Measurements from ENCODE around the gene SLC6A13.
"Not testable (repeated sequence)": the region's sequence is repeated elsewhere in the genome, so short reads cannot be mapped to it uniquely, and the experiment has no call there.

The SLC6A13 gene

GRCh38 chr12:262817-263216 lies at the start of gene SLC6A13:
Gene SLC6A13, minus strand, starts transcription at chr12:262836. Its CDS starts 2,784 bp downstream, at chr12:260052.
- DNase-seq: no peak

GRCh38 chr12:308511-308910 lies 45.9 kb upstream of the SLC6A13 start:
- DNase-seq: no peak

- DNase-seq: no peak
Observed at GRCh38 chr12:307406-307805, 44.8 kb upstream of the SLC6A13 start.

GRCh38 chr12:304805-305204 lies 42.2 kb upstream of the SLC6A13 start:
- DNase-seq: no peak

- not testable (repeated sequence) for DNase-seq
Observed at GRCh38 chr12:302766-303165, 40.1 kb upstream of the SLC6A13 start.

GRCh38 chr12:300166-300565 lies 37.5 kb upstream of the SLC6A13 start:
- not testable (repeated sequence) for DNase-seq

- not testable (repeated sequence) for DNase-seq
Observed at GRCh38 chr12:299511-299910, 36.9 kb upstream of the SLC6A13 start.

GRCh38 chr12:298059-298458 lies 35.4 kb upstream of the SLC6A13 start:
- not testable (repeated sequence) for DNase-seq

- no peak for DNase-seq
Observed at GRCh38 chr12:295132-295531, 32.5 kb upstream of the SLC6A13 start.

- DNase-seq: no peak
Observed at GRCh38 chr12:293199-293598, 30.6 kb upstream of the SLC6A13 start.

GRCh38 chr12:292186-292585 lies 29.6 kb upstream of the SLC6A13 start:
- no peak for DNase-seq

- no peak for DNase-seq
Observed at GRCh38 chr12:291153-291723, 28.6 kb upstream of the SLC6A13 start.

- DNase-seq: no peak
Observed at GRCh38 chr12:288687-289086, 26.1 kb upstream of the SLC6A13 start.

GRCh38 chr12:286531-287300 lies 24.1 kb upstream of the SLC6A13 start:
- DNase-seq: peak in 1 of 2 experiments; percentile 29

GRCh38 chr12:278046-278445 lies 15.4 kb upstream of the SLC6A13 start:
- DNase-seq: no peak

GRCh38 chr12:275812-276211 lies 13.2 kb upstream of the SLC6A13 start:
- DNase-seq: no peak

- DNase-seq: no peak
Observed at GRCh38 chr12:273382-273781, 10.7 kb upstream of the SLC6A13 start.

GRCh38 chr12:272942-273341 lies 10.3 kb upstream of the SLC6A13 start:
- DNase-seq: no peak

GRCh38 chr12:271161-271560 lies 8.5 kb upstream of the SLC6A13 start:
- no peak for DNase-seq

- DNase-seq: no peak
Observed at GRCh38 chr12:269191-269590, 6.6 kb upstream of the SLC6A13 start.

GRCh38 chr12:268483-268840 lies 5.8 kb upstream of the SLC6A13 start:
- no peak for DNase-seq

- no peak for DNase-seq
Observed at GRCh38 chr12:267581-268482, 5.2 kb upstream of the SLC6A13 start.

GRCh38 chr12:265096-265495 lies 2.5 kb upstream of the SLC6A13 start:
- no peak for DNase-seq

- no peak for DNase-seq
Observed at GRCh38 chr12:264269-264668, 1.6 kb upstream of the SLC6A13 start.

Measured in activated T-cell treated with anti-CD3 and anti-CD28 coated beads, Interleukin-2, amount 50 U/mL, for 48 hours (primary cell).